Ishikawa (cell line): ENCODE measurements around the gene NRXN3.

Source experiments
- CEBPB ChIP-seq: IDR thresholded peaks from 2 replicates; pipeline ENCODE4 v1.6.1; 2012
- CREB1 ChIP-seq: IDR thresholded peaks from 2 replicates; pipeline ENCODE4 v1.6.1; 2012; ENCODE audit warnings: low read depth
- EGR1 ChIP-seq: IDR thresholded peaks from 2 replicates; pipeline ENCODE4 v1.6.1; 2012
- EP300 ChIP-seq: IDR thresholded peaks from 2 replicates; pipeline ENCODE4 v1.6.1; 2012; ENCODE audit warnings: borderline replicate concordance
- MAX ChIP-seq: IDR thresholded peaks from 2 replicates; pipeline ENCODE4 v1.6.1; 2012
- NFIC ChIP-seq: IDR thresholded peaks from 2 replicates; pipeline ENCODE4 v1.6.1; 2012
- RAD21 ChIP-seq: IDR thresholded peaks from 2 replicates; pipeline ENCODE4 v1.6.1; 2012; ENCODE audit warnings: low read depth
- TEAD4 ChIP-seq: IDR thresholded peaks from 2 replicates; pipeline ENCODE4 v1.6.1; 2012
- YY1 ChIP-seq: IDR thresholded peaks from 2 replicates; pipeline ENCODE4 v1.6.1; 2012; ENCODE audit warnings: low read depth
- ZBTB7A ChIP-seq: IDR thresholded peaks from 2 replicates; pipeline ENCODE4 v1.6.1; 2012; ENCODE audit warnings: low read depth
- TF ChIP-seq, protein P1 (sequence below): IDR thresholded peaks from 2 replicates; pipeline ENCODE4 v1.6.1; 2012; ENCODE audit warnings: low read depth, mild to moderate bottlenecking
- TF ChIP-seq, protein P2 (sequence below): IDR thresholded peaks from 2 replicates; pipeline ENCODE4 v1.6.1; 2012

DNA sequence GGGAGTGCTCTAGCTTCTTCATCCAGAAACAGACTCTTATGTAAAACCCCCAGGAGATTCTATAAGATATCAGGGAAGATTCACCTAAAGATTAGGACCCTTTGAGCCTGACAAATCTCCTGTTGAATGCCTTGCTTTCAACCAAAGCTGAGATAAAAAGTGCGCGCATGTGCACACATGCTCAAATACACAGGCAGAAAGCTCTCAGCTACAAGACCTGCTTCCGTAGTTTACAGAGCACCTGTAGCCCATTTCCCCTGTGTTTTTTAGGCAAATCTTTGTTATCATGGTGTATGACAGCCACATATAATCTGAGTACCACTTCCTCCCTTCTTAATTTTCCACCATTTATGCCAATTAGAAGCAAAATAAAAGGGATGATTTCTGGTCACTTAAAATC, 866.9 kb downstream of the NRXN3 start:
- TF ChIP-seq ZBTB7A (no peak), RAD21 (no peak), EP300 (no peak), CREB1 (no peak), YY1 (no peak), CEBPB (no peak), NFIC (no peak), TEAD4 (no peak), EGR1 (no peak), MAX (no peak)
- TF ChIP-seq, protein P1, sequence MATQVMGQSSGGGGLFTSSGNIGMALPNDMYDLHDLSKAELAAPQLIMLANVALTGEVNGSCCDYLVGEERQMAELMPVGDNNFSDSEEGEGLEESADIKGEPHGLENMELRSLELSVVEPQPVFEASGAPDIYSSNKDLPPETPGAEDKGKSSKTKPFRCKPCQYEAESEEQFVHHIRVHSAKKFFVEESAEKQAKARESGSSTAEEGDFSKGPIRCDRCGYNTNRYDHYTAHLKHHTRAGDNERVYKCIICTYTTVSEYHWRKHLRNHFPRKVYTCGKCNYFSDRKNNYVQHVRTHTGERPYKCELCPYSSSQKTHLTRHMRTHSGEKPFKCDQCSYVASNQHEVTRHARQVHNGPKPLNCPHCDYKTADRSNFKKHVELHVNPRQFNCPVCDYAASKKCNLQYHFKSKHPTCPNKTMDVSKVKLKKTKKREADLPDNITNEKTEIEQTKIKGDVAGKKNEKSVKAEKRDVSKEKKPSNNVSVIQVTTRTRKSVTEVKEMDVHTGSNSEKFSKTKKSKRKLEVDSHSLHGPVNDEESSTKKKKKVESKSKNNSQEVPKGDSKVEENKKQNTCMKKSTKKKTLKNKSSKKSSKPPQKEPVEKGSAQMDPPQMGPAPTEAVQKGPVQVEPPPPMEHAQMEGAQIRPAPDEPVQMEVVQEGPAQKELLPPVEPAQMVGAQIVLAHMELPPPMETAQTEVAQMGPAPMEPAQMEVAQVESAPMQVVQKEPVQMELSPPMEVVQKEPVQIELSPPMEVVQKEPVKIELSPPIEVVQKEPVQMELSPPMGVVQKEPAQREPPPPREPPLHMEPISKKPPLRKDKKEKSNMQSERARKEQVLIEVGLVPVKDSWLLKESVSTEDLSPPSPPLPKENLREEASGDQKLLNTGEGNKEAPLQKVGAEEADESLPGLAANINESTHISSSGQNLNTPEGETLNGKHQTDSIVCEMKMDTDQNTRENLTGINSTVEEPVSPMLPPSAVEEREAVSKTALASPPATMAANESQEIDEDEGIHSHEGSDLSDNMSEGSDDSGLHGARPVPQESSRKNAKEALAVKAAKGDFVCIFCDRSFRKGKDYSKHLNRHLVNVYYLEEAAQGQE = no peak
- TF ChIP-seq, protein P2, sequence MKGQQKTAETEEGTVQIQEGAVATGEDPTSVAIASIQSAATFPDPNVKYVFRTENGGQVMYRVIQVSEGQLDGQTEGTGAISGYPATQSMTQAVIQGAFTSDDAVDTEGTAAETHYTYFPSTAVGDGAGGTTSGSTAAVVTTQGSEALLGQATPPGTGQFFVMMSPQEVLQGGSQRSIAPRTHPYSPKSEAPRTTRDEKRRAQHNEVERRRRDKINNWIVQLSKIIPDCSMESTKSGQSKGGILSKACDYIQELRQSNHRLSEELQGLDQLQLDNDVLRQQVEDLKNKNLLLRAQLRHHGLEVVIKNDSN = no peak
